ENCODE measurements around the gene RGS6.

The RGS6 gene

GRCh38 chr14:72008666-72009065 is 76.4 kb downstream of the RGS6 start:
- Histone ChIP-seq H3K27ac (ENCODE audit: low read depth, low read length) (no peak overlapping the region), H3K36me3 (ENCODE audit: control insufficient read depth in 1 of 2, insufficient read depth in 2 of 2, low read length in 2 of 2) (no peaks in the 10 kb centered on the region), H3K9me3 (ENCODE audit: control insufficient read depth in 1 of 2, low read length in 2 of 2) (no peaks in the 10 kb centered on the region), H3K4me3 (ENCODE audit: low read depth in 1 of 2, low read length in 2 of 2) (no peak overlapping the region), H3K9ac (ENCODE audit: low read depth in 1 of 2, low read length in 2 of 2) (no peak overlapping the region), H3K27me3 (ENCODE audit: control insufficient read depth in 1 of 2, insufficient read depth in 2 of 2, low read length in 2 of 2) (no peaks in the 10 kb centered on the region), H3K4me1 (ENCODE audit: control insufficient read depth in 1 of 2, insufficient read depth in 2 of 2, low read length in 2 of 2) (no peaks in the 10 kb centered on the region)

GRCh38 chr14:72010474-72010873 is 78.2 kb downstream of the RGS6 start:
- Histone ChIP-seq H3K36me3 (ENCODE audit: control insufficient read depth in 1 of 2, insufficient read depth in 2 of 2, low read length in 2 of 2) (no peaks in the 10 kb centered on the region), H3K9me3 (ENCODE audit: control insufficient read depth in 1 of 2, low read length in 2 of 2) (no peaks in the 10 kb centered on the region), H3K9ac (ENCODE audit: low read depth in 1 of 2, low read length in 2 of 2) (no peak overlapping the region), H3K4me1 (ENCODE audit: control insufficient read depth in 1 of 2, insufficient read depth in 2 of 2, low read length in 2 of 2) (no peaks in the 10 kb centered on the region), H3K4me3 (ENCODE audit: low read depth in 1 of 2, low read length in 2 of 2) (no peak overlapping the region), H3K27ac (ENCODE audit: low read depth, low read length) (no peak overlapping the region), H3K27me3 (ENCODE audit: control insufficient read depth in 1 of 2, insufficient read depth in 2 of 2, low read length in 2 of 2) (no peaks in the 10 kb centered on the region)

GRCh38 chr14:72013721-72014345 is 81.6 kb downstream of the RGS6 start:
- Histone ChIP-seq H3K4me1 (ENCODE audit: control insufficient read depth in 1 of 2, insufficient read depth in 2 of 2, low read length in 2 of 2) (no peaks in the 10 kb centered on the region), H3K27me3 (ENCODE audit: control insufficient read depth in 1 of 2, insufficient read depth in 2 of 2, low read length in 2 of 2) (no peaks in the 10 kb centered on the region), H3K9ac (ENCODE audit: low read depth in 1 of 2, low read length in 2 of 2) (no peak overlapping the region), H3K4me3 (ENCODE audit: low read depth in 1 of 2, low read length in 2 of 2) (no peak overlapping the region), H3K36me3 (ENCODE audit: control insufficient read depth in 1 of 2, insufficient read depth in 2 of 2, low read length in 2 of 2) (no peaks in the 10 kb centered on the region), H3K9me3 (ENCODE audit: control insufficient read depth in 1 of 2, low read length in 2 of 2) (peaks cover 0 to 3% of the 10 kb centered on the region in 2 donors), H3K27ac (ENCODE audit: low read depth, low read length) (no peak overlapping the region)

- no peak overlapping the region for H3K4me3 ChIP-seq (ENCODE audit: low read depth in 1 of 2, low read length in 2 of 2)
- H3K4me1 ChIP-seq (ENCODE audit: control insufficient read depth in 1 of 2, insufficient read depth in 2 of 2, low read length in 2 of 2) = no peaks in the 10 kb centered on the region
- no peaks in the 10 kb centered on the region for H3K36me3 ChIP-seq (ENCODE audit: control insufficient read depth in 1 of 2, insufficient read depth in 2 of 2, low read length in 2 of 2)
- no peak overlapping the region for H3K9ac ChIP-seq (ENCODE audit: low read depth in 1 of 2, low read length in 2 of 2)
- H3K9me3 ChIP-seq (ENCODE audit: control insufficient read depth in 1 of 2, low read length in 2 of 2) = peaks cover 0 to 3% of the 10 kb centered on the region in 2 donors
- no peak overlapping the region for H3K27ac ChIP-seq (ENCODE audit: low read depth, low read length)
- no peaks in the 10 kb centered on the region for H3K27me3 ChIP-seq (ENCODE audit: control insufficient read depth in 1 of 2, insufficient read depth in 2 of 2, low read length in 2 of 2)
Measured at GRCh38 chr14:72014486-72014885, 82.3 kb downstream of the RGS6 start.

GRCh38 chr14:72017290-72017689 is 85.1 kb downstream of the RGS6 start:
- H3K36me3 ChIP-seq (ENCODE audit: control insufficient read depth in 1 of 2, insufficient read depth in 2 of 2, low read length in 2 of 2) = no peaks in the 10 kb centered on the region
- H3K9ac ChIP-seq (ENCODE audit: low read depth in 1 of 2, low read length in 2 of 2) = no peak overlapping the region
- peaks cover 0 to 3% of the 10 kb centered on the region in 2 donors for H3K9me3 ChIP-seq (ENCODE audit: control insufficient read depth in 1 of 2, low read length in 2 of 2)
- no peaks in the 10 kb centered on the region for H3K4me1 ChIP-seq (ENCODE audit: control insufficient read depth in 1 of 2, insufficient read depth in 2 of 2, low read length in 2 of 2)
- H3K27me3 ChIP-seq (ENCODE audit: control insufficient read depth in 1 of 2, insufficient read depth in 2 of 2, low read length in 2 of 2) = peaks cover 0 to under 1% of the 10 kb centered on the region in 2 donors
- H3K4me3 ChIP-seq (ENCODE audit: low read depth in 1 of 2, low read length in 2 of 2) = no peak overlapping the region
- no peak overlapping the region for H3K27ac ChIP-seq (ENCODE audit: low read depth, low read length)

DNA sequence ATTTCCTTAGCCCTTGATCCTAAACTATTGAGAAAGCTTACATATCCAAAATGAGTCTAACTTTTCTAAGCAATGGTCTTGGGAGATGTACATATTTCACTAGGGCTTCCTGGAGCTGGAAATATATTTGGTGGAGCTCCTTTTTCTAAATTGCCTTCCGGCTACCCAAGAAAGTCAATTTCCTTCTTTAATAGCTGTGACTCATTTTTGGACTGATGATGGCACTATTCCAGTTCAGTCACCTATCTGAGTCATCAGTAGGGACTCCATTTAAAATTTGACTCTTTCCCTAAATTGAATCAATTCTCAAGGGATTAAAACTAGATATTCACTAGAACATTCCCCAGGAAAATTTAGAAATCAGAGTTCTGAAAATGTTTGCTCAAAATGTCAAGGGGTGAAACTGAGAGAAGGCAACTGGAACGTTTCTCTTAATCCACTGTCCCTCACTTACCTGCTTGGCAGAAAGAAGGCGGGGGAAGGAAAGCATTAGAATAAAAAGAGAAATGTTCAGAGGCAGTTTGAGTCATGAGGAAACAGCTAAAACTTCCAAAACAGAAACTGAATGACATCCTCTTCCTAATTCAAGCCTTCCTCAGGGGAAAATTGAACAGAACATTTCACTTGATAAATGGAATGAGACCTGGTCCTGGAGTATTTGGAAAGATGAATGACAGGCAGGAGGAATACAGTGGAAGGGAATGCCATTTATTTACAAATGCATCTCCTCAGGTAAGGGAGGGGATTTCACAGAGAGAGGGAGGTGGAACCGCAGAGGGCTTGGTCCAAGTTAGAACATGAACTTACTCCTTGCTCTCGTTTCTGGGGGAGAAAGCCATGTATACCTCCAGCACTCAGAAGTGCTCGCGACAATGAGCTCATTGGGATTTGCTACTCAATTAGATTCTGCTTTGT is 91.2 kb downstream of the RGS6 start:
- Histone ChIP-seq H3K4me3 (ENCODE audit: low read depth in 1 of 2, low read length in 2 of 2) (no peak overlapping the region), H3K9me3 (ENCODE audit: control insufficient read depth in 1 of 2, low read length in 2 of 2) (no peaks in the 10 kb centered on the region), H3K27me3 (ENCODE audit: control insufficient read depth in 1 of 2, insufficient read depth in 2 of 2, low read length in 2 of 2) (peaks cover 0 to 2% of the 10 kb centered on the region in 2 donors), H3K9ac (ENCODE audit: low read depth in 1 of 2, low read length in 2 of 2) (no peak overlapping the region), H3K36me3 (ENCODE audit: control insufficient read depth in 1 of 2, insufficient read depth in 2 of 2, low read length in 2 of 2) (no peaks in the 10 kb centered on the region), H3K4me1 (ENCODE audit: control insufficient read depth in 1 of 2, insufficient read depth in 2 of 2, low read length in 2 of 2) (no peaks in the 10 kb centered on the region), H3K27ac (ENCODE audit: low read depth, low read length) (no peak overlapping the region)

DNA sequence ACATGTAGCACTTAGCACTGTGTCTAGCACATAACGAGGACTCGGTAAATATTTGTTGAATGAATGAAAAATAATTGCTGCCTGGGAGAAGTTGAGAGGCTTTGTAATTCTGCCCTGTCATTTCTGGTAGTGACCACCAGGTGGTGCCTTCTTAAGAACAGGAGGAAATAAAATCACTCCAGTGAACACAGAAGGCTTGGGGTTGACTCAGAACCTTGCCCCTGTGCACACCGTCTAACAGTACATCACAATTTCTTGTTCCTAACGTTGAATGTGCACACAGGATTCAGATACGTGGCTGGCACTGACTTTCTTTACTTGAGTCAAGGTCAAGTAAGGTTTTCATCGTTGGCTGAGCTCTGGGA is 91.8 kb downstream of the RGS6 start:
- no peak overlapping the region for H3K27ac ChIP-seq (ENCODE audit: low read depth, low read length)
- H3K9ac ChIP-seq (ENCODE audit: low read depth in 1 of 2, low read length in 2 of 2) = no peak overlapping the region
- no peaks in the 10 kb centered on the region for H3K9me3 ChIP-seq (ENCODE audit: control insufficient read depth in 1 of 2, low read length in 2 of 2)
- H3K4me1 ChIP-seq (ENCODE audit: control insufficient read depth in 1 of 2, insufficient read depth in 2 of 2, low read length in 2 of 2) = no peaks in the 10 kb centered on the region
- no peak overlapping the region for H3K4me3 ChIP-seq (ENCODE audit: low read depth in 1 of 2, low read length in 2 of 2)
- H3K36me3 ChIP-seq (ENCODE audit: control insufficient read depth in 1 of 2, insufficient read depth in 2 of 2, low read length in 2 of 2) = no peaks in the 10 kb centered on the region
- H3K27me3 ChIP-seq (ENCODE audit: control insufficient read depth in 1 of 2, insufficient read depth in 2 of 2, low read length in 2 of 2) = peaks cover 0 to 2% of the 10 kb centered on the region in 2 donors

DNA sequence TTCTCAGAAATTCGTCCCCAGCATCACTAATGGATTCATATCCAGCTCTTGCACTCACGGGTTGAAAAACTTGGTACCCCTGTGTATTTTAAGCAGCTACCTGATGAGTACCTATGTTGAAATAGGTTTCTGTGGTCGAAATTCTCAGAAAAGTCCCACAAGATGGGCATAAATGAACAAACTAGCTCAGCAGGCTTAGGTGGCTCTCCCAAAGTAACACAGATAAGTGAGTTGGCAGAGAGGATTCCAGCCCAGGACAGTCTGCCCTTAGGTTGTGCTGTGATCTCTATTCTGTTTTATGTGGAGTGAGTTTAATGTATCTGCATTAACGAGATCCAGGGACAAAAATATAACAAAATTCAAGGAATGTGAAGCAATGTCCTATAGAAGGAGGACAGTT is 92.3 kb downstream of the RGS6 start:
- Histone ChIP-seq H3K4me1 (ENCODE audit: control insufficient read depth in 1 of 2, insufficient read depth in 2 of 2, low read length in 2 of 2) (no peaks in the 10 kb centered on the region), H3K4me3 (ENCODE audit: low read depth in 1 of 2, low read length in 2 of 2) (no peak overlapping the region), H3K9me3 (ENCODE audit: control insufficient read depth in 1 of 2, low read length in 2 of 2) (no peaks in the 10 kb centered on the region), H3K27ac (ENCODE audit: low read depth, low read length) (no peak overlapping the region), H3K36me3 (ENCODE audit: control insufficient read depth in 1 of 2, insufficient read depth in 2 of 2, low read length in 2 of 2) (no peaks in the 10 kb centered on the region), H3K9ac (ENCODE audit: low read depth in 1 of 2, low read length in 2 of 2) (no peak overlapping the region), H3K27me3 (ENCODE audit: control insufficient read depth in 1 of 2, insufficient read depth in 2 of 2, low read length in 2 of 2) (peaks cover 0 to 2% of the 10 kb centered on the region in 2 donors)

- Histone ChIP-seq H3K4me3 (ENCODE audit: low read depth in 1 of 2, low read length in 2 of 2) (no peak overlapping the region), H3K9me3 (ENCODE audit: control insufficient read depth in 1 of 2, low read length in 2 of 2) (no peaks in the 10 kb centered on the region), H3K27ac (ENCODE audit: low read depth, low read length) (no peak overlapping the region), H3K9ac (ENCODE audit: low read depth in 1 of 2, low read length in 2 of 2) (no peak overlapping the region), H3K4me1 (ENCODE audit: control insufficient read depth in 1 of 2, insufficient read depth in 2 of 2, low read length in 2 of 2) (no peaks in the 10 kb centered on the region), H3K27me3 (ENCODE audit: control insufficient read depth in 1 of 2, insufficient read depth in 2 of 2, low read length in 2 of 2) (peaks cover 0 to 2% of the 10 kb centered on the region in 2 donors), H3K36me3 (ENCODE audit: control insufficient read depth in 1 of 2, insufficient read depth in 2 of 2, low read length in 2 of 2) (no peaks in the 10 kb centered on the region)
Measured at GRCh38 chr14:72026536-72026935, 94.3 kb downstream of the RGS6 start.

GRCh38 chr14:72027061-72027460 is 94.8 kb downstream of the RGS6 start:
- no peaks in the 10 kb centered on the region for H3K36me3 ChIP-seq (ENCODE audit: control insufficient read depth in 1 of 2, insufficient read depth in 2 of 2, low read length in 2 of 2)
- H3K9ac ChIP-seq (ENCODE audit: low read depth in 1 of 2, low read length in 2 of 2) = no peak overlapping the region
- H3K27ac ChIP-seq (ENCODE audit: low read depth, low read length) = no peak overlapping the region
- H3K27me3 ChIP-seq (ENCODE audit: control insufficient read depth in 1 of 2, insufficient read depth in 2 of 2, low read length in 2 of 2) = peaks cover 0 to 2% of the 10 kb centered on the region in 2 donors
- H3K4me3 ChIP-seq (ENCODE audit: low read depth in 1 of 2, low read length in 2 of 2) = no peak overlapping the region
- no peaks in the 10 kb centered on the region for H3K4me1 ChIP-seq (ENCODE audit: control insufficient read depth in 1 of 2, insufficient read depth in 2 of 2, low read length in 2 of 2)
- H3K9me3 ChIP-seq (ENCODE audit: control insufficient read depth in 1 of 2, low read length in 2 of 2) = no peaks in the 10 kb centered on the region

All from duodenal mucosa (tissue), 2 donors.